NCI-H2107 treated with DMSO at 0.1 percent for 48 hours (cell line): ENCODE data around the gene ZSCAN5A.
"Not testable (repeated sequence)": the region's sequence is repeated elsewhere in the genome, so short reads cannot be mapped to it uniquely, and the experiment has no call there.

ENCODE experiments used
- DNase-seq: peaks from one replicate; lab custom pipeline; 2025; ENCODE audit not compliant: unreplicated experiment; lab: John Stamatoyannopoulos, UW

ZSCAN5A gene

GRCh38 chr19:56273563-56274117 is 41.0 kb downstream of the ZSCAN5A start:
- DNase-seq, result no peak

DNA sequence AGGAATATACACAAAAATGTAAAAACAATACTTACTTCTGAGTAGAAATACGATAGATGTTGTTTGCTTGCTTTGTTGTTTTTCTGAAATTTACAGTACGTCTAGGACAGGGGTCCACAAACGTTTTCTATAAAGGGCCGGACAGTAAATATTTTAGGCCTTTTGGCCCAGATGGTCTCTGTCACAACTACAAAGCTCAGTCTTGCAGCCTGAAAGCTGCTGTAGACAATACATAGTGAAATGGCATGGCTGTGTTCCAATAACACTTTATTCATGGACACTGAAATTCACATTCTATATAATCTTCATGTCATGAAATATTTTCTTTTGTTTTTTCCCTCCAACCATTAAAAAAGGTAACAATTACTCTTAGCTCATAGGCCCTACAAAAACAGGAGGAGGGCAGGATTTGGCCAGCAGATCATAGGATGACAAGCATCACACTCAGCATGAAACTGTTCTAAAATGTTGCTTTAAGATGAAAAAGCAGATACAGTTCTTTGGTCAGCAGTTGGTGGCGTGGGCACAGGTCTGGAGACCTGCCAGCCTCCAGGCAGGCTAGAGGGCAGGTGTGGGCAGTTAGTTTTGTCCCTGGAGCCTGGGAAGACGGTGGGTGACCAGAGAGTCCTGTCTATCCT is 42.4 kb downstream of the ZSCAN5A start, which contains the start of gene EDDM13:
Gene EDDM13 (plus strand): TSS at position 588 of the 638 bp plus-strand sequence. CDS start 87 bp downstream, outside the sequence.
- DNase-seq, result no peak

- no peak for DNase-seq
These were observed 43.5 kb downstream of the ZSCAN5A start for GRCh38 chr19:56271151-56271550.

DNA sequence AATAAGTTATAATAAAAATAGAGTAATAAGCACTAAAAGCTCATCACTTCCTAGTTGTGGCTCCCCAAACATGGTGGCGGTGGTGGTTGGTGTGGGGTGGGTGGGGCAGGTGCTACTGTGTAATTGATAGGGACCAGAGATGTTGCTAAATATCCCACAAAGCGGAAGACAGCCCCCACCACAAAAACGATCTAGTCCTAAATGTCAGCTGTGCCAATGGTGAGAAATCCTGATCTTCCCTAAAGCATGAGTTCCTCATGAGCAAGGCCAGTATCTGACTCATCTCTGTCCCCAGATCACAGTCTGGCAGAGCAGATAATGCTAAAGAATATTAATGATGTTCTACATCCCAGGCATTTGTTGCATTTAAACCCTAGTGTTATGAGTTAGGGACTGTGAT is 44.0 kb downstream of the ZSCAN5A start:
- no peak for DNase-seq

DNA sequence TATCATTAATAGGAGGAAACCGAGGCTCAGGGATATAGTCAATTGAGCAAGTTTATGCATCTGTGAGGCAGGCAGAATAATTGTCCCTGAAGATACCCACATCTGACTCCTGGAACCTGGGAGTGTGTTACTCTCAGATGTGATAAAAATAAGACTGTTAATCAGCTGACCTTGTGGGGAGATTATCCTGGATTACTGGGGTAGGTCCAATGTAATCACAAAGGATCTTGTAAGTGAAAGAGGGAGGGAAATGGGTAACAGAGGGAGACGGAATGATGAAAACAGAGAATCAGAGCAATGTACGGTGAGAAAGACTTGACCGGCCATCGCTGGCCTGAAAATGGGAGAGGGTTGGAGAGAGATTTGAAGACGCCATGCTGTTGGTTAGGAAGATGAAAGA is 45.3 kb downstream of the ZSCAN5A start:
- no peak for DNase-seq

DNA sequence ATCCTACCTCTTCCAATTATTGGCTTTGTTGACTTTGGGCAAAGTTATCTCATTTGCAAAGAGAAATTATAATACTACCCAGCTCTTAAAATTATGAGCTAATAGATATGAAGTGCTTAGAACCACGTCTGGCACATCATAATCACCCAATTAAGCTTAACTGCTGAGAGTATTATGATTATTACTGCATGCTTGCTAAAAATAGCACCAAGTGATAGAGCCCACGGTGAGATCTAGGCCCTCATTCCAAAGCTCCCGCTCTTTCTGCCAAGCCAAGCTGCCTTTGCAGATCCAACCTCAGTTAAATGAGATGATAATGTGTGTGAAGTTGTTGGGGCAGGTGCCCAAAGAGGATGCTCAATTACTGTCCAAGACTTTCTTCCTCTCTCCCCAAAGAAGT is 48.6 kb downstream of the ZSCAN5A start:
- DNase-seq, result no peak

- no peak for DNase-seq
These were observed 51.3 kb downstream of the ZSCAN5A start for GRCh38 chr19:56263319-56263718.

DNA sequence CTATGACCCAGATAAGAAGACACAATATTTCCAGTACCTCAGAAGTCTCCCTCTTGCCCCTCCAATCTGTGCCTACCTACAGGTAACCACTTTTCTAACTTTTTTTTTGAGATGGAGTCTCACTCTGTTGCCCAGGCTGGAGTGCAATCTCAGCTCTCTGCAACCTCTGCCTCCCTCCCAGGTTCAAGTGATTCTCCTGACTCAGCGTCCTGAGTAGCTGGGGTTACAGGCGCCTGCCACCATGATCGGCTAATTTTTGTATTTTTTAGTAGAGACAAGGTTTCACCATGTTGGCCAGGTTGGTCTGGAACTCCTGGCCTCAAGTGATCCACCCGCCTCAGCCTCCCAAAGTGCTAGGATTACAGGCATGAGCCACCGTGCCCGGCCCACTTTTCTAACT is 52.7 kb downstream of the ZSCAN5A start:
- not testable (repeated sequence) for DNase-seq

GRCh38 chr19:56261145-56261544 is 53.5 kb downstream of the ZSCAN5A start:
- no peak for DNase-seq

GRCh38 chr19:56258272-56258671 is 56.4 kb downstream of the ZSCAN5A start:
- no peak for DNase-seq

DNA sequence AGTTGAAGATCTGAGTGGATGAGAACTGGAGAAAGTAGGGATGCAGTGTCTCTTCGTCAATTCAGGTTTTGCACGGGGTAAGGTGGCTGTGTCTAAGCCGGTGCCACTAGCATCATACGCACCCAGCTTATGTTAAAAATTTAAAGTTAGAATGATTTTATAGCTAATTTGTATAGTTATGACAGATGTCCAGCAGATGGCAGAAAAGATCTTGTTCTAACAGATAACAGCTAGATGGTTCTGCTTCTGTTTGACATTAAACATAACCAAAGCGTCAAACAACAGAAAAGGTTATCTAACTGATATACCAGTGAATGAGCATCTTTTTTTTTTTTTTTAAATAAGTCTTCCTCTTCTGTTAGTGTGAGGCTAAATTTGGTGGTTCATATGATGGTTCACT is 60.9 kb downstream of the ZSCAN5A start:
- DNase-seq, result peak; percentile 51

DNA sequence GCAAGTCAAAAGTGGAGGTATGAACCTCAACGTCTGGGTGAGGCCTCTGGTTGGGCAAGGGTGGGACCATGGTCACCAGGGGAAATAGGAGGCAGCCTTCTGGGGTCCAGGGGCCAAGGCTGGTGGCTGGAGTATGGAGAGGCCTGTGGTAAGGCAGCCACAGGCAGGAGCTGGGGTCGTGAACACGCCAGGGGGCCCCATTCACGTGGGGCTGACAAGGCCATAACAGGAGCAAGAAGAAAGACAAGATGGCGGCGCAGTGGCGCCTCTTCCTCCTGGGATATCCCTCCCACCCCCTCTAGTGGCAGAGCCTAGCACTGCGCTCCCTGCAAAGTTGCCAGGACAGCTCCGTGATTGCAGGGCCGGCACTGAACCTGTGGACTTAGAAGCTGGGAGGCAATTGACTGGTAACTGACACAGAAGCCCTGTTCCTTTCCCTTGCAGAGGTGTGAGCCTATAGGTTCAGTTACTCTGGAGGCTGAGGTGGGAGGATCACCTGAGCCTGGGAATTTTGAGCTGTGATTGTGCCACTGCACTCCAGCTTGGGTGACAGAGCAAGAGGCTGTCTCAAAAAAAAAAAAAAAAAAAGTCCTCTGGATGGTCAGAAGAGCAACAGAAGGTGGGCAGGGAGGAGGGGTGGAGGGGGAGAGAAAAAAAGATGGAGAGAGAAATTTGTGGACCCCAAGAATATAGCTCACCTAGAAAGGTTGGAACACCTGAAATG is 61.8 kb downstream of the ZSCAN5A start:
- DNase-seq, result peak; percentile 38

DNA sequence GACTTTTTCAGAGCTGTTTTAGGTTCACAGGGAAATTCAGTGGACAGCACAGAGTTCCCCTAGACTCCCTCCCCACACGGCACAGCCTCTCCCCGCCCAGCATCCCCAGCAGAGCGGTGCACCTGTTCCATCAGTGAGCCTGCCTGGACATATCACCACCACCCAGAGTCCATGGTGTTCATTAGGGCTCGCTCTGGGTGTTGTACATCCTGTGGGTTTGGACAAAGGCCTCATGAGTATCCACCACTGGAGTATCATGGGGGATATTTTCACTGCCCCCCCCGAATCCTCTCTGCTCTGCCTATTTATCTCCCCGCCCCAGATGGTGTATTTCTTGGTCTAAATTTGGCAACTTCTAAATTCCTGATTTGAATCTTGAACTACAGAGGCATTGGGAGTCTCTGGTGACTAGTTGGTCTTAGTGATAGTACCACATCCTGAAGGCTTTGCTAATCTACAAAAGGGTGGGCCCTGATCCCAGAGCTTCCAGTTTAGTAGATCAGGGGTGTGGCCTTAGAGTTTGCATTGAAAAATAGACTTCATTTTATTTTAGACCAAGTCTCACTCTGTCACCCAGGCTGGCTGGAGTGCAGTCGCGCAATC is 65.8 kb downstream of the ZSCAN5A start:
- DNase-seq, result not testable (repeated sequence)

- DNase-seq, result not testable (repeated sequence)
These were observed 68.9 kb downstream of the ZSCAN5A start for GRCh38 chr19:56245764-56246163.

DNA sequence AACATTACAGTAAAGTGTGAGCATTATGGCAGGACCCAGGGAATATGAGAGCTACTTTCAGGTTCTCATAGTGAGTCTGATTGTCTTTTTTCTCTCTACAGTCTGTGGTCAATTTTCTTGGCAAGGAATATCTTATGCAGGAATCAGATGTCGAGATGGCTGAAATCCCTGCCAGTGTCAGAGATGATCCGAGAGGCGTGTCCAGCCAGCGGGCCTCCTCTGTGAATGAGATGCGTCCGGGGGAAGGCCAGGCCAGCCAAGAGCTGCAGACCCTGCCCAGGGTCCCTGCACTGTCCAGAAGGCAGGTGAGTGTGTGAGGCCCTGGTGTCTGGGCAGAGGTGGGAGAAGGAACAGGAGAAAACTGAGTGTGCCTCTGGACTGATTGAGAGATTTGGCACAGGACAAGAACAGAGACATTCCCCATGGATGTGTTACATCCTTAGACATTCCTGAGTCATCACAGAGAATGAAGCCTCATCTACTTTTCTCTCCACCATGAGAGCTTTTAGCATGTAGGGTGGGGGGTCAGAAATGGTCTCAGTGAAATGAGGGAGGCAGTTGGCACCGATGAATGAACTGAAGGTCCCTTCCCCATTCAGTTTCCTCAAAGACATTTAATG is 69.4 kb downstream of the ZSCAN5A start:
- DNase-seq, result no peak

DNA sequence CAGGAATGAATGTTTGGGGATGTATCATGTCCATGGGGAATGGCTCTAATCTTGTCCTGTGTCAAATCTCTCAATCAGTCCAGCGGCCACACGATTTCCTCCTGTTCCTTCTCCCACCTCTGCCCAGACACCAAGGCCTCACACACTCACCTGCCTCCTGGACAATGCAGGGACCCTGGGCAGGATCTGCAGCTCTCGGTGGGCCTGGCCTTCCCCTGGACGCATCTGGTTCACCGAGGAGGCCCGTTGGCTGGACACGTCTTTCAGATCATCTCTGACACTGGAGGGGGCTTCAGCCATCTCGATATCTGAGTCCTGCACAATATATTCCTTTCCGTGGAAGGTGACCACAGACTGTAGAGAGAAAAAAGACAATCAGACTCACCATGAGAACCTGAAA is 91.2 kb downstream of the ZSCAN5A start:
- no peak for DNase-seq

- DNase-seq, result no peak
These were observed 91.7 kb downstream of the ZSCAN5A start for GRCh38 chr19:56222901-56223300.

DNA sequence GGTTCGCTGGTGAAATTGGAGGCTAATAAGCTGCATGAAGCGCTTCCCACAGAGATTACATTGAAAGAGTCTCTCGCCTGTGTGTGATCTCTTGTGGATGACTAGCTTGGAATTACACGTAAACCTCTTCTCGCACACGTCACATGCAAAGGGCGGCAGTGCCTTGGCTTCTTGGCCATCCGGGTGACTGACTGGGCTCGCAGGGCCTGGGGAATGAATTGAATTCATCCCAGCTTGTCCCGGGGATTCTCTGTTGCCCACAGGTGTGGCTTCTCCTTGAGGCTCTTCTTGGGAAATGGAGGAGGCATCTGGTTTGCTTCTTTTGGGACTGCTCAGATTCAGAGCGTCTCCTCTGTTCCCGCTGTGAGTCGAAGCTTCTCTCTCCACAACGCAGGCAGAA is 92.8 kb downstream of the ZSCAN5A start:
- DNase-seq, result no peak

DNA sequence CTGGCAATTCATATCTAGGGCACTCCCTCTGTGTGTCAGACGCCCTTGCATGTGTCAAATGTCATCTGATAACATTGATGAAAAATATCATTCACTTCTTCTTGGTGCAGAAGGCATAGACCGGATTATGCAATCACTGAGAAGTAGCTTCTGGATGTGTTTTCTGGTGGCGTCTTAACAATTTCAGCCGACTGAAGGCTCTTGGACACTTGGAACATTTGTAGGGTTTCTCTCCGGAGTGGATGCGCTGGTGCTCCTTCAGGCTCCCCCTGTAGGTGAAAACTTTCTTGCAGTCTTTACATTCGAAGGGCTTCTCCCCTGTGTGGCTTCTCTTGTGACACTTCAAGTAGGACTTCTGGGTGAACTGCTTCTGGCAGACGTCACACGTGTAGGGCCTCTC is 93.2 kb downstream of the ZSCAN5A start:
- DNase-seq, result not testable (repeated sequence)

DNA sequence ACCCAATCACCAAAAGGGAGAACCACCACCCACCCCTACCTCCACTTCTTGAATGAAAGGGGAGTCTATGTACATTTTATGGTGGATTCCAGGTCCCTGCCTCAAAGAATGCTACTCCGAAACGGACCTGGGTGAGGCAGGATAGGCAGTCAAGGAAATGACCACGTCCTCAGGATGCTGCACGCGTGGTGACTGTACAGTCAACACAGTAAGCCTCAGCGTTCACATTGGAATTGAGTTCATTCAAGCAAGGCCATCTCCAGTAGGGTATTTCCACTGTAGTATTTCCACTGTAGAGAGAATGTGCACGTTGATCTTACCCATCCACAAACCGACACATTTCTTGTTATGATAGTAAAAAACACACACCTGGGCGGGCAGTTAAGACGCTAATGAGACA is 95.7 kb downstream of the ZSCAN5A start:
- DNase-seq, result no peak
